GM12878 (cell line): ENCODE results near the gene CDC42SE1. TPM values are rescaled to one million over a fixed set of nuclear protein-coding genes. Genes with fewer than 3 reads are reported as not detected.

Experiments used
- BCL3 ChIP-seq: IDR thresholded peaks from 2 replicates; pipeline ENCODE4 v1.6.1; 2011; ENCODE audit warnings: borderline replicate concordance, low read depth, mild to moderate bottlenecking, moderate library complexity, low read length; ENCODE audit not compliant: insufficient read depth, poor library complexity, severe bottlenecking
- GATAD2B ChIP-seq: fragments of 450-650 bp; conservative IDR thresholded peaks from 2 replicates; pipeline ENCODE4 v1.6.1; 2017; ENCODE audit warnings: low read depth, mild to moderate bottlenecking, moderate library complexity
- HSF1 ChIP-seq: fragments of 150-350 bp; IDR thresholded peaks from 2 replicates; pipeline ENCODE4 v1.6.1; 2014; ENCODE audit warnings: mild to moderate bottlenecking, low read depth, low read length
- IRF3 ChIP-seq: fragments of 450-650 bp; IDR thresholded peaks from 2 replicates; pipeline ENCODE4 v1.6.1; 2014; ENCODE audit warnings: mild to moderate bottlenecking
- MLLT1 ChIP-seq: fragments of 450-650 bp; IDR thresholded peaks from 2 replicates; pipeline ENCODE4 v1.6.1; 2016; ENCODE audit warnings: mild to moderate bottlenecking
- MYB ChIP-seq: fragments of 150-350 bp; IDR thresholded peaks from 2 replicates; pipeline ENCODE4 v1.6.1; 2014; ENCODE audit warnings: mild to moderate bottlenecking, low read depth, low read length, borderline replicate concordance
- NBN ChIP-seq: fragments of 450-650 bp; IDR thresholded peaks from 2 replicates; pipeline ENCODE4 v1.6.1; 2016
- NFYA ChIP-seq: IDR thresholded peaks from 2 replicates; pipeline ENCODE4 v1.6.1; 2011; ENCODE audit warnings: low read depth, mild to moderate bottlenecking, low read length, improper control_type of control experiment, borderline replicate concordance
- PAX5 ChIP-seq: IDR thresholded peaks from 2 replicates; pipeline ENCODE4 v1.6.1; 2011; ENCODE audit warnings: low read depth, low read length, borderline replicate concordance
- POLR2AphosphoS5 ChIP-seq: IDR thresholded peaks from 2 replicates; pipeline ENCODE4 v1.6.1; 2011; ENCODE audit warnings: mild to moderate bottlenecking, low read length, inconsistent platforms
- RB1 ChIP-seq: fragments of 450-650 bp; formaldehyde crosslinking; IDR thresholded peaks from 2 replicates; pipeline ENCODE4 v1.6.1; 2017; ENCODE audit warnings: mild to moderate bottlenecking, borderline replicate concordance
- RFX5 ChIP-seq: IDR thresholded peaks from 2 replicates; pipeline ENCODE4 v1.6.1; 2011; ENCODE audit warnings: low read depth, low read length, improper control_type of control experiment
- TCF12 ChIP-seq: IDR thresholded peaks from 2 replicates; pipeline ENCODE4 v1.6.1; 2011; ENCODE audit warnings: low read depth, mild to moderate bottlenecking, low read length
- WRNIP1 ChIP-seq: IDR thresholded peaks from 2 replicates; pipeline ENCODE4 v1.6.1; 2011; ENCODE audit warnings: low read depth, low read length, improper control_type of control experiment, borderline replicate concordance
- YY1 ChIP-seq: IDR thresholded peaks from 2 replicates; pipeline ENCODE4 v1.6.1; 2011; ENCODE audit warnings: low read depth, mild to moderate bottlenecking, low read length
- ZNF207 ChIP-seq: fragments of 450-650 bp; IDR thresholded peaks from 2 replicates; pipeline ENCODE4 v1.6.1; 2014; ENCODE audit warnings: antibody characterized with exemption, mild to moderate bottlenecking, borderline replicate concordance
- ZNF592 ChIP-seq: fragments of 450-650 bp; IDR thresholded peaks from 2 replicates; pipeline ENCODE4 v1.6.1; 2017; ENCODE audit warnings: mild to moderate bottlenecking, moderate library complexity
- ZZZ3 ChIP-seq: IDR thresholded peaks from 2 replicates; pipeline ENCODE4 v1.6.1; 2011; ENCODE audit warnings: low read depth; ENCODE audit not compliant: control insufficient read depth, insufficient read length
- polyA plus RNA-seq, 11 experiments: library from polyadenylated mRNA; depleted of rRNA in 4 of 11; unstranded in 6 of 11; stranded (reverse) in 5 of 11; fragments of >200 nt; fragmentation: Nextera tagmentation in 4 of 11; fragmentation: Illumina TruSeq in 1 of 11; extraction: Ambion mirVana in 4 of 11; extraction: Trizol in 1 of 11; gene quantifications; 1 replicate in 1 of 11; 2 replicates in 10 of 11; pipeline versions ENCODE4 v1.2.1 to v1.2.3, GENCODE V29; 2011 to 2016; ENCODE audit warnings: inconsistent platforms in 2 of 11, missing spikeins in 2 of 11, low read depth in 1 of 11
- total RNA-seq, 4 experiments: library from RNA; depleted of rRNA in 3 of 4; stranded (reverse); fragments of >200 nt in 3 of 4; fragmentation: Illumina TruSeq in 1 of 4; extraction: Trizol in 1 of 4; gene quantifications; 2 replicates each; pipeline versions ENCODE4 v1.2.1 to v1.2.3, GENCODE V29; 2013 to 2021

CDC42SE1 gene
- total and polyA plus RNA-seq, 10 of the 15 experiments (the other 5 are each of a cell fraction or from before 2014, with no cell fraction given): 35.7 to 112 (median 74.3) TPM

- TF ChIP-seq ZNF592: no peak
- no peak for TF ChIP-seq MYB
- no peak for TF ChIP-seq NBN
- 0 out of 2 replicates have a peak, but pooled peaks have one; percentile 50 for TF ChIP-seq POLR2AphosphoS5
- TF ChIP-seq BCL3: no peak
- TF ChIP-seq HSF1: no peak
- TF ChIP-seq NFYA: no peak
- 0 out of 2 replicates have a peak, but pooled peaks have one; percentile 61 for TF ChIP-seq ZNF207
- TF ChIP-seq ZZZ3: no peak
- TF ChIP-seq TCF12: 0 out of 2 replicates have a peak, but pooled peaks have one; percentile 26
- TF ChIP-seq GATAD2B: no peak
- no peak for TF ChIP-seq YY1
- TF ChIP-seq RFX5: no peak
- peak; percentile 16; the same call in 1 of the 2 replicates for TF ChIP-seq MLLT1
- peak; percentile 62 for TF ChIP-seq RB1
- no peak for TF ChIP-seq PAX5
- TF ChIP-seq IRF3: no peak
- no peak for TF ChIP-seq WRNIP1
These were observed 52.9 kb downstream of the CDC42SE1 start, which contains the start of gene MINDY1 (continued) for GRCh38 chr1:151006327-151007052.
